Right lobe of liver (tissue), 4 donors: ENCODE results near the gene SPIC.
A peak's percentile ranks its signal among the peaks of the same experiment; 100 is the strongest.

ENCODE experiments used
- POLR2A ChIP-seq: fragments of 450-650 bp; IDR thresholded peaks from one replicate; pipeline ENCODE4 v1.6.1; 2017; ENCODE audit warnings: antibody characterized with exemption, mild to moderate bottlenecking
- TF ChIP-seq, protein P1 (sequence below), 4 donors: fragments of 200-600 bp in 3 of 4; fragments of 450-650 bp in 1 of 4; IDR thresholded peaks; one replicate each; pipeline versions ENCODE4 v1.5.1 to v1.8.0; 2016 to 2022; ENCODE audit warnings: antibody characterized with exemption in 4 of 4, mild to moderate bottlenecking in 2 of 4
- donor health status: DM: no; HTN: no; CAD: no.
- donor health status: DM: no; HTN: no; CAD: no.
- donor health status: DM: no; HTN: yes; CAD: no.

DNA sequence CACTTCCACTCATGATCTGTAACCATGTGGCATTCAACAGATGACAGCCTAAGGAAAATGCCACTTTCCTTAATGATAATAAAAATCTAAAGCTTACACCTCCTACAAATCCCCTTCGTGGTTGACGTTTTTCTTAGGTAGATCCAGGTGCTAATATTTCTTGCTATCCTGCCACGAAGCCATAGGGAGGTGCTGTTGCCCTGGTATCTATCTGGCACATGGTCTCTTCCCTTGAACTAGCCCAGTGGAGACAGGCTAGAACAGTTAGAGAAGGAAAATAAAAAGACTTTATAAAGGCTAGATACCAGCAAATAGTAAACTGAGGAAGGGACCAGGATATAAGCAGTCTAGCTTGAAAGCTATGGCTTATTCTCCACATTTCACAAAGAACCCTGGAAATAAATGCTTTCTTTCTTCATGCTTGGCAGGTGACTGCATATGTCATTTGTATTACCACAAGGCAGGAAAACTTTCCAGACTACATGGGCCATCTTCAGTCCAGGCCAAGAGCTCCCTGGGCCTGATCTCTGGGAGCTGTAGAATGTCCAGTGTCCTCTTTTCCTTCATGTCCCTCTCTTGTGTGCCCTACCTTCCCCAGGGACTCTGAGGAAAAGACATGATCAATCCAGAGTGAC lies 15.3 kb downstream of the SPIC start:
- TF ChIP-seq, protein P1, sequence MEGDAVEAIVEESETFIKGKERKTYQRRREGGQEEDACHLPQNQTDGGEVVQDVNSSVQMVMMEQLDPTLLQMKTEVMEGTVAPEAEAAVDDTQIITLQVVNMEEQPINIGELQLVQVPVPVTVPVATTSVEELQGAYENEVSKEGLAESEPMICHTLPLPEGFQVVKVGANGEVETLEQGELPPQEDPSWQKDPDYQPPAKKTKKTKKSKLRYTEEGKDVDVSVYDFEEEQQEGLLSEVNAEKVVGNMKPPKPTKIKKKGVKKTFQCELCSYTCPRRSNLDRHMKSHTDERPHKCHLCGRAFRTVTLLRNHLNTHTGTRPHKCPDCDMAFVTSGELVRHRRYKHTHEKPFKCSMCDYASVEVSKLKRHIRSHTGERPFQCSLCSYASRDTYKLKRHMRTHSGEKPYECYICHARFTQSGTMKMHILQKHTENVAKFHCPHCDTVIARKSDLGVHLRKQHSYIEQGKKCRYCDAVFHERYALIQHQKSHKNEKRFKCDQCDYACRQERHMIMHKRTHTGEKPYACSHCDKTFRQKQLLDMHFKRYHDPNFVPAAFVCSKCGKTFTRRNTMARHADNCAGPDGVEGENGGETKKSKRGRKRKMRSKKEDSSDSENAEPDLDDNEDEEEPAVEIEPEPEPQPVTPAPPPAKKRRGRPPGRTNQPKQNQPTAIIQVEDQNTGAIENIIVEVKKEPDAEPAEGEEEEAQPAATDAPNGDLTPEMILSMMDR (IDR thresholded peaks at IDR 0.05), result peak; percentile 27 to 42 (median 31)
- TF ChIP-seq POLR2A, result no peak
